Measurements from ENCODE around the gene GC. TPM values are rescaled to one million over a fixed set of nuclear protein-coding genes. Genes with fewer than 3 reads are reported as not detected.

Gene GC, protein sequence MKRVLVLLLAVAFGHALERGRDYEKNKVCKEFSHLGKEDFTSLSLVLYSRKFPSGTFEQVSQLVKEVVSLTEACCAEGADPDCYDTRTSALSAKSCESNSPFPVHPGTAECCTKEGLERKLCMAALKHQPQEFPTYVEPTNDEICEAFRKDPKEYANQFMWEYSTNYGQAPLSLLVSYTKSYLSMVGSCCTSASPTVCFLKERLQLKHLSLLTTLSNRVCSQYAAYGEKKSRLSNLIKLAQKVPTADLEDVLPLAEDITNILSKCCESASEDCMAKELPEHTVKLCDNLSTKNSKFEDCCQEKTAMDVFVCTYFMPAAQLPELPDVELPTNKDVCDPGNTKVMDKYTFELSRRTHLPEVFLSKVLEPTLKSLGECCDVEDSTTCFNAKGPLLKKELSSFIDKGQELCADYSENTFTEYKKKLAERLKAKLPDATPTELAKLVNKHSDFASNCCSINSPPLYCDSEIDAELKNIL
- total RNA-seq = not detected in 2 replicates

DNA sequence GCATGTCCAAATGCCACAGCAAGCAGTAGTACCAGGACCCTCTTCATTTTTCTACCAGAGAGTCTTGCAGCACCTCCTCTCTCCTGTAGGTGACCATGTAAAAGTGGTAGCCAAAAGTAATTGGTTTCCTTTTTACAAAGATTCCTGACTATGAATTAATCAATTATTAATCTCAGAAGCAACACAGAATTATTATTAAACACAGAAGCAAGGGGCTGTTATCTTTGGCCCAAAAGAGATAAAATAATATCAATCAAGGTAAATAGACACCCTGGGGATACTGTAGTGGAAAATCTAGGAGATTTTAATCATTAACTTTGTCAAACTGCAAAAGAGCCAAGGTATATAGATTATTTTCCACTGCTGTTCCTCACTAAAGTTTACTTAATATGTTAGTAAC is at the start of gene GC:
Gene GC (minus strand): TSS at position 108 of the 400 bp plus-strand sequence. CDS start 61 bp downstream, at position 47.

Other genes starting within 250 kb of the GC start
- gene NPFFR2, start 247.9 kb upstream of the GC start, total RNA-seq = not detected in 2 replicates

Data from regular cardiac myocyte (primary cell).